Suprapubic skin (tissue), 4 donors: ENCODE data around the gene NTPCR.

Source experiments
- EP300 ChIP-seq: sonication (generic); formaldehyde crosslinking; IDR thresholded peaks from one replicate; pipeline ENCODE4 v1.6.1; 2017; ENCODE audit warnings: antibody characterized with exemption
- POLR2A ChIP-seq, 2 donors: fragments of 450-650 bp; IDR thresholded peaks; one replicate each; pipeline ENCODE4 v1.6.1; 2017; ENCODE audit warnings: antibody characterized with exemption in 2 of 2, mild to moderate bottlenecking in 2 of 2, moderate library complexity in 2 of 2
- POLR2AphosphoS5 ChIP-seq, 3 donors: sonication (generic); formaldehyde crosslinking; IDR thresholded peaks; one replicate each; pipeline ENCODE4 v1.6.1; 2017; ENCODE audit warnings: antibody characterized with exemption in 3 of 3
- TF ChIP-seq, protein P1 (sequence below), 2 donors: fragments of 200-600 bp in 1 of 2; fragments of 450-650 bp in 1 of 2; sonication (generic) in 1 of 2; IDR thresholded peaks; one replicate each; pipeline ENCODE4 v1.5.1; 2016 to 2019; ENCODE audit warnings: antibody characterized with exemption in 2 of 2, mild to moderate bottlenecking in 1 of 2, moderate library complexity in 1 of 2

- TF ChIP-seq, protein P1, sequence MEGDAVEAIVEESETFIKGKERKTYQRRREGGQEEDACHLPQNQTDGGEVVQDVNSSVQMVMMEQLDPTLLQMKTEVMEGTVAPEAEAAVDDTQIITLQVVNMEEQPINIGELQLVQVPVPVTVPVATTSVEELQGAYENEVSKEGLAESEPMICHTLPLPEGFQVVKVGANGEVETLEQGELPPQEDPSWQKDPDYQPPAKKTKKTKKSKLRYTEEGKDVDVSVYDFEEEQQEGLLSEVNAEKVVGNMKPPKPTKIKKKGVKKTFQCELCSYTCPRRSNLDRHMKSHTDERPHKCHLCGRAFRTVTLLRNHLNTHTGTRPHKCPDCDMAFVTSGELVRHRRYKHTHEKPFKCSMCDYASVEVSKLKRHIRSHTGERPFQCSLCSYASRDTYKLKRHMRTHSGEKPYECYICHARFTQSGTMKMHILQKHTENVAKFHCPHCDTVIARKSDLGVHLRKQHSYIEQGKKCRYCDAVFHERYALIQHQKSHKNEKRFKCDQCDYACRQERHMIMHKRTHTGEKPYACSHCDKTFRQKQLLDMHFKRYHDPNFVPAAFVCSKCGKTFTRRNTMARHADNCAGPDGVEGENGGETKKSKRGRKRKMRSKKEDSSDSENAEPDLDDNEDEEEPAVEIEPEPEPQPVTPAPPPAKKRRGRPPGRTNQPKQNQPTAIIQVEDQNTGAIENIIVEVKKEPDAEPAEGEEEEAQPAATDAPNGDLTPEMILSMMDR (IDR thresholded peaks at IDR 0.05): no peak
- TF ChIP-seq POLR2A (IDR thresholded peaks at IDR 0.05) (no peak), POLR2AphosphoS5 (IDR thresholded peaks at IDR 0.05) (no peak), EP300 (no peak)
Measured at GRCh38 chr1:232932486-232933425, 17.7 kb upstream of the NTPCR start.
